Stimulated activated CD4-positive, alpha-beta T cell treated with anti-CD3 and anti-CD28 coated beads, Interleukin-2, amount 100 ng/mL, for 48 hours (primary cell): ENCODE results near the gene PLET1.

ENCODE experiments used
- DNase-seq, 2 donors: peaks; one replicate each; pipeline ENCODE4 v3.0.0-alpha.2; 2020

PLET1 gene

GRCh38 chr11:112280268-112281126 lies 19.8 kb upstream of the PLET1 start:
- peak; percentile 55 to 59 for DNase-seq

- DNase-seq, result peak; percentile 71 to 76
Observed at GRCh38 chr11:112279901-112280267, 19.2 kb upstream of the PLET1 start.

- no peak for DNase-seq
Observed at GRCh38 chr11:112278803-112279202, 18.1 kb upstream of the PLET1 start.

- DNase-seq, result no peak
Observed at GRCh38 chr11:112277941-112278340, 17.3 kb upstream of the PLET1 start.

- DNase-seq, result no peak
Observed at GRCh38 chr11:112277029-112277428, 16.4 kb upstream of the PLET1 start.

- no peak for DNase-seq
Observed at GRCh38 chr11:112274007-112274783, 13.5 kb upstream of the PLET1 start.

GRCh38 chr11:112273066-112273465 lies 12.4 kb upstream of the PLET1 start:
- DNase-seq, result no peak

- DNase-seq, result no peak
Observed at GRCh38 chr11:112271242-112271641, 10.6 kb upstream of the PLET1 start.

GRCh38 chr11:112270551-112271180 lies 10.0 kb upstream of the PLET1 start:
- no peak for DNase-seq

GRCh38 chr11:112269139-112269538 lies 8.5 kb upstream of the PLET1 start:
- DNase-seq, result no peak

- no peak for DNase-seq
Observed at GRCh38 chr11:112268406-112268805, 7.7 kb upstream of the PLET1 start.

GRCh38 chr11:112267188-112267591 lies 6.5 kb upstream of the PLET1 start:
- DNase-seq, result no peak

- no peak for DNase-seq
Observed at GRCh38 chr11:112266410-112266778, 5.7 kb upstream of the PLET1 start.

- no peak for DNase-seq
Observed at GRCh38 chr11:112265659-112266409, 5.2 kb upstream of the PLET1 start.

- no peak for DNase-seq
Observed at GRCh38 chr11:112255067-112255720, 5.5 kb downstream of the PLET1 start.

- DNase-seq, result no peak
Observed at GRCh38 chr11:112253605-112254242, 6.9 kb downstream of the PLET1 start.

GRCh38 chr11:112249871-112250610 lies 10.6 kb downstream of the PLET1 start:
- DNase-seq, result no peak

- DNase-seq, result no peak
Observed at GRCh38 chr11:112248201-112248600, 12.5 kb downstream of the PLET1 start.

GRCh38 chr11:112247201-112247600 lies 13.5 kb downstream of the PLET1 start:
- no peak for DNase-seq

- no peak for DNase-seq
Observed at GRCh38 chr11:112241486-112241885, 19.2 kb downstream of the PLET1 start.

GRCh38 chr11:112238041-112238440 lies 22.6 kb downstream of the PLET1 start:
- DNase-seq, result no peak
